IMR-90 (cell line): ENCODE data around the gene EPSTI1. TPM values are rescaled to one million over a fixed set of nuclear protein-coding genes. Genes with fewer than 3 reads are reported as not detected.

Experiments
- ATAC-seq: fragments of 200-7000 bp; cut with Tn5 transposase; 2 replicates; pipeline ENCODE4 v1.9.1; 2020; ENCODE audit warnings: low read depth, mild to moderate bottlenecking, moderate library complexity
- BruUV-seq: library from RNA; stranded (reverse); fragments of 400-500 nt; replicated peaks from 2 replicates; lab custom pipeline; 2021; lab: Mats Ljungman, UMichigan
- CTCF ChIA-PET: fragments of 300-600 bp; formaldehyde crosslinking; extraction: SDS; loops from one replicate; lab custom pipeline; 2021; ENCODE audit warnings: antibody characterized with exemption; lab: Yijun Ruan, JAX
- POLR2A ChIA-PET: fragments of 300-600 bp; sonication (Branson Sonifier 250); formaldehyde crosslinking; loops from one replicate; lab custom pipeline; 2022; ENCODE audit warnings: antibody characterized with exemption; ENCODE audit not compliant: unreplicated experiment; lab: Charles Lee
- DNase-seq: peaks from one replicate; pipeline ENCODE4 v3.0.0; 2013
- H2AFZ ChIP-seq: replicated peaks from 2 replicates; pipeline ENCODE3; 2013; ENCODE audit warnings: low read length, mild to moderate bottlenecking; ENCODE audit not compliant: poor library complexity
- H2AK5ac ChIP-seq: 2 replicates; pipeline ENCODE4 v1.6.1; 2013; ENCODE audit warnings: low read depth, low read length, inconsistent platforms
- H2AK9ac ChIP-seq: replicated peaks from 2 replicates; pipeline ENCODE3; 2013; ENCODE audit warnings: mild to moderate bottlenecking, low read depth, low read length, moderate library complexity; ENCODE audit not compliant: poor library complexity
- H2BK120ac ChIP-seq: 2 replicates; pipeline ENCODE4 v1.6.1; 2013; ENCODE audit warnings: low read depth, low read length, inconsistent platforms
- H2BK15ac ChIP-seq: 3 replicates; pipeline ENCODE4 v1.6.1; 2013; ENCODE audit warnings: low read depth, low read length, inconsistent platforms
- H2BK20ac ChIP-seq: 2 replicates; pipeline ENCODE4 v1.6.1; 2013; ENCODE audit warnings: low read depth, mild to moderate bottlenecking, inconsistent platforms, low read length, moderate library complexity
- H2BK5ac ChIP-seq: 2 replicates; pipeline ENCODE4 v1.6.1; 2013; ENCODE audit warnings: mild to moderate bottlenecking, low read depth, low read length, inconsistent platforms; ENCODE audit not compliant: poor library complexity, severe bottlenecking
- H3K14ac ChIP-seq: replicated peaks from 2 replicates; pipeline ENCODE4 v1.6.1; 2013; ENCODE audit warnings: low read depth, low read length, inconsistent platforms
- H3K18ac ChIP-seq: 2 replicates; pipeline ENCODE4 v1.6.1; 2013; ENCODE audit warnings: low read depth, low read length, control low read depth
- H3K23ac ChIP-seq: 2 replicates; pipeline ENCODE4 v1.6.1; 2013; ENCODE audit warnings: low read depth, low read length, inconsistent platforms
- H3K27ac ChIP-seq: 2 replicates; pipeline ENCODE4 v1.5.1; 2013; ENCODE audit warnings: mild to moderate bottlenecking, control low read depth, low read length; ENCODE audit not compliant: insufficient read depth
- H3K27me3 ChIP-seq: 2 replicates; pipeline ENCODE4 v1.6.1; 2013; ENCODE audit warnings: low read length; ENCODE audit not compliant: control insufficient read depth, insufficient read depth
- H3K36me3 ChIP-seq: 2 replicates; pipeline ENCODE4 v1.6.1; 2013; ENCODE audit warnings: low read length, mixed read lengths; ENCODE audit not compliant: control insufficient read depth, insufficient read depth
- H3K4ac ChIP-seq: 2 replicates; pipeline ENCODE4 v1.6.1; 2013; ENCODE audit warnings: low read depth, low read length, inconsistent platforms
- H3K4me1 ChIP-seq: 2 replicates; pipeline ENCODE4 v1.6.1; 2013; ENCODE audit warnings: low read length, mixed read lengths; ENCODE audit not compliant: control insufficient read depth, insufficient read depth
- H3K4me2 ChIP-seq: 2 replicates; pipeline ENCODE4 v1.6.1; 2013; ENCODE audit warnings: low read depth, mild to moderate bottlenecking, control low read depth, low read length, moderate library complexity
- H3K4me3 ChIP-seq: 2 replicates; pipeline ENCODE4 v1.5.1; 2013; ENCODE audit warnings: low read depth, mild to moderate bottlenecking, control low read depth, low read length, moderate library complexity; ENCODE audit not compliant: insufficient read depth
- H3K56ac ChIP-seq: 2 replicates; pipeline ENCODE4 v1.6.1; 2013; ENCODE audit warnings: low read length, inconsistent platforms; ENCODE audit not compliant: insufficient read depth; ENCODE audit errors: extremely low read depth
- H3K79me1 ChIP-seq, 2 experiments: 2 replicates each; pipeline ENCODE4 v1.6.1; 2013; ENCODE audit warnings: low read length in 2 of 2, inconsistent platforms in 1 of 2, low read depth in 1 of 2
- H3K9ac ChIP-seq: 2 replicates; pipeline ENCODE4 v1.6.1; 2013; ENCODE audit warnings: low read depth, low read length, control low read depth
- H3K9me1 ChIP-seq: 2 replicates; pipeline ENCODE4 v1.6.1; 2013; ENCODE audit warnings: low read length, inconsistent platforms; ENCODE audit not compliant: insufficient read depth
- H3K9me3 ChIP-seq: 2 replicates; pipeline ENCODE4 v1.6.1; 2013; ENCODE audit warnings: low read length; ENCODE audit not compliant: control insufficient read depth, insufficient read depth
- H4K20me1 ChIP-seq: 2 replicates; pipeline ENCODE4 v1.6.1; 2013; ENCODE audit warnings: low read length, inconsistent platforms; ENCODE audit not compliant: insufficient read depth
- H4K5ac ChIP-seq: 2 replicates; pipeline ENCODE4 v1.6.1; 2013; ENCODE audit warnings: mild to moderate bottlenecking, low read depth, low read length, control low read depth
- H4K8ac ChIP-seq, 2 experiments: 2 replicates each; pipeline ENCODE4 v1.6.1; 2013; ENCODE audit warnings: low read depth in 2 of 2, low read length in 2 of 2, control low read depth in 1 of 2, inconsistent platforms in 1 of 2
- H4K91ac ChIP-seq: 2 replicates; pipeline ENCODE4 v1.6.1; 2013; ENCODE audit warnings: low read depth, low read length, inconsistent platforms; ENCODE audit not compliant: insufficient read depth
- CEBPB ChIP-seq: IDR thresholded peaks from 2 replicates; pipeline ENCODE4 v1.6.1; 2012; ENCODE audit warnings: low read depth, low read length, improper control_type of control experiment
- CHD1 ChIP-seq: IDR thresholded peaks from 2 replicates; pipeline ENCODE4 v1.6.1; 2012; ENCODE audit warnings: low read depth, low read length, improper control_type of control experiment
- FOS ChIP-seq: fragments of 150-350 bp; IDR thresholded peaks from 2 replicates; pipeline ENCODE4 v1.6.1; 2016; ENCODE audit warnings: low read depth, low read length
- MAFK ChIP-seq: IDR thresholded peaks from 2 replicates; pipeline ENCODE4 v1.6.1; 2012; ENCODE audit warnings: low read depth, low read length, improper control_type of control experiment
- MAZ ChIP-seq: IDR thresholded peaks from 2 replicates; pipeline ENCODE4 v1.6.1; 2012; ENCODE audit warnings: low read depth, mild to moderate bottlenecking, low read length, improper control_type of control experiment, moderate library complexity, borderline replicate concordance
- MXI1 ChIP-seq: IDR thresholded peaks from 2 replicates; pipeline ENCODE4 v1.6.1; 2012; ENCODE audit warnings: low read depth, mild to moderate bottlenecking, low read length, moderate library complexity, borderline replicate concordance
- NFE2L2 ChIP-seq: fragments of 150-350 bp; IDR thresholded peaks from 2 replicates; pipeline ENCODE4 v1.6.1; 2016; ENCODE audit warnings: low read depth, mild to moderate bottlenecking, low read length
- RFX5 ChIP-seq: IDR thresholded peaks from 2 replicates; pipeline ENCODE4 v1.8.0; 2012; ENCODE audit warnings: low read depth, mild to moderate bottlenecking, low read length, moderate library complexity
- WGBS, 2 experiments: methylation state at CpG; one replicate each; pipeline versions ENCODE4 v1.1.5 to v1.1.7; 2013; ENCODE audit warnings: missing lambda C conversion rate in 2 of 2; ENCODE audit not compliant: insufficient read length in 1 of 2; ENCODE audit errors: extremely low coverage in 2 of 2; 5-methylcytosine and 5-hydroxymethylcytosine counted together
- dilution Hi-C: fragments of 300-500 bp; cut with HindIII; formaldehyde crosslinking; loops from one replicate; pipeline ENCODE4 v1.14.3; 2018; ENCODE audit warnings: low sequenced_read_pairs; ENCODE audit not compliant: unreplicated experiment
- in situ Hi-C: fragments of 300-500 bp; cut with MboI; formaldehyde crosslinking; loops from 3 replicates; pipeline ENCODE4 v1.14.3; 2019; ENCODE audit warnings: low sequenced_read_pairs, inconsistent platforms, mixed read lengths
- intact Hi-C: fragments of 100-400 bp; cut with micrococcal nuclease; formaldehyde crosslinking; loops from 2 replicates; pipeline ENCODE4 v1.10.0; 2022
- polyA plus RNA-seq, 3 experiments: library from polyadenylated mRNA; depleted of rRNA; stranded (reverse); fragments of >200 nt; gene quantifications; 2 replicates each; pipeline ENCODE4 v1.2.3, GENCODE V29; 2012; ENCODE audit warnings: low replicate concordance in 1 of 3
- total RNA-seq: library from RNA; depleted of rRNA; stranded (reverse); fragments of >200 nt; gene quantifications from 2 replicates; pipeline ENCODE4 v1.2.3, GENCODE V29; 2012
- TF ChIP-seq, protein P1 (sequence below): fragments of 150-350 bp; IDR thresholded peaks from 2 replicates; pipeline ENCODE4 v1.6.1; 2016; ENCODE audit warnings: low read depth, mild to moderate bottlenecking, low read length, moderate library complexity, borderline replicate concordance

Gene EPSTI1
- total and polyA plus RNA-seq, 2 of the 4 experiments (the other 2 are of a cell fraction), result 0.90 to 1.6 TPM

DNA sequence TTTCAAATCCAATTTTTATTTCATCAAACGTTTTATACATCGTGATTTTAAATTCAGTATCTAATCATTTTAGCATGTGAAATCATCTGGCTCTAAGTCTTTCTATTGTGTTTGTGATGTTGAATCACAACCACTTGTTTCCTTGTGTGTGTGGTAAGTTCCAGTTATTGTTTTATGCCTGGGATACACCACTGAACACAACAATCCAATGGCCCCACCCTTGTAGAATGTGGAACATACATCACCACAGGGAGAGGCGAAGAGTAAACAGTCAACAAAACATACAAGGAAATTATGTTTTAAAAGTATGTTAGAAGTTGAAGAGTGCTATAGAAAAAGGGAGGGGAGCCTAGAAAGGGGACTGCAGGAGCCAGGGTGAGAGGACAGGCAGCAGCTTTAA lies 100.5 kb downstream of the EPSTI1 start:
- Histone ChIP-seq H3K4ac (no peak overlapping the region), H3K23ac (no peak overlapping the region), H3K56ac (no peak overlapping the region), H3K4me1 (peaks cover 7% of the 10 kb centered on the region), H3K9me1 (no peaks in the 10 kb centered on the region), H3K9me3 (no peaks in the 10 kb centered on the region), H2BK15ac (no peak overlapping the region), H3K4me3 (no peak overlapping the region), H3K4me2 (no peak overlapping the region), H4K8ac (no peak overlapping the region), H2AK5ac (no peak overlapping the region), H2AFZ (no peak overlapping the region), H2BK20ac (no peak overlapping the region), H2BK120ac (no peak overlapping the region), H3K27ac (no peak overlapping the region), H2BK5ac (no peak overlapping the region), H3K27me3 (no peaks in the 10 kb centered on the region), H4K20me1 (no peaks in the 10 kb centered on the region), H4K91ac (no peak overlapping the region), H3K9ac (no peak overlapping the region), H3K14ac (no peak overlapping the region), H3K79me1 (no peaks in the 10 kb centered on the region), H2AK9ac (no peak overlapping the region), H3K18ac (no peak overlapping the region), H4K5ac (no peak overlapping the region), H3K36me3 (no peaks in the 10 kb centered on the region)
- dilution Hi-C loops (no loop called here), intact Hi-C loops (no loop called here), in situ Hi-C loops (no loop called here)
- ChIA-PET CTCF (no interaction called here), POLR2A (no interaction called here)
- BruUV-seq, result no TSS peak
- 100% methylated on average over 2 of the region's 3 CpGs; no CpG with 5 or more reads in 1 of the 2 experiments for WGBS, 2 experiments
- TF ChIP-seq MAZ (no peak), RFX5 (no peak), MXI1 (no peak), MAFK (no peak), FOS (no peak), NFE2L2 (no peak), CHD1 (no peak), CEBPB (no peak)
- TF ChIP-seq, protein P1, sequence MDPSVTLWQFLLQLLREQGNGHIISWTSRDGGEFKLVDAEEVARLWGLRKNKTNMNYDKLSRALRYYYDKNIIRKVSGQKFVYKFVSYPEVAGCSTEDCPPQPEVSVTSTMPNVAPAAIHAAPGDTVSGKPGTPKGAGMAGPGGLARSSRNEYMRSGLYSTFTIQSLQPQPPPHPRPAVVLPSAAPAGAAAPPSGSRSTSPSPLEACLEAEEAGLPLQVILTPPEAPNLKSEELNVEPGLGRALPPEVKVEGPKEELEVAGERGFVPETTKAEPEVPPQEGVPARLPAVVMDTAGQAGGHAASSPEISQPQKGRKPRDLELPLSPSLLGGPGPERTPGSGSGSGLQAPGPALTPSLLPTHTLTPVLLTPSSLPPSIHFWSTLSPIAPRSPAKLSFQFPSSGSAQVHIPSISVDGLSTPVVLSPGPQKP, result no peak
- ATAC-seq, result no peak
- no peak for DNase-seq
